GM20431 (cell line): ENCODE results near the gene EDARADD.
"Not testable (repeated sequence)": the region's sequence is repeated elsewhere in the genome, so short reads cannot be mapped to it uniquely, and the experiment has no call there.

Experiments
- in situ Hi-C: fragments of 300-500 bp; cut with MseI, MboI; formaldehyde crosslinking; loops from one replicate; pipeline ENCODE4 v1.15.0; 2020; ENCODE audit warnings: low sequenced_read_pairs; ENCODE audit not compliant: unreplicated experiment

Gene EDARADD

DNA sequence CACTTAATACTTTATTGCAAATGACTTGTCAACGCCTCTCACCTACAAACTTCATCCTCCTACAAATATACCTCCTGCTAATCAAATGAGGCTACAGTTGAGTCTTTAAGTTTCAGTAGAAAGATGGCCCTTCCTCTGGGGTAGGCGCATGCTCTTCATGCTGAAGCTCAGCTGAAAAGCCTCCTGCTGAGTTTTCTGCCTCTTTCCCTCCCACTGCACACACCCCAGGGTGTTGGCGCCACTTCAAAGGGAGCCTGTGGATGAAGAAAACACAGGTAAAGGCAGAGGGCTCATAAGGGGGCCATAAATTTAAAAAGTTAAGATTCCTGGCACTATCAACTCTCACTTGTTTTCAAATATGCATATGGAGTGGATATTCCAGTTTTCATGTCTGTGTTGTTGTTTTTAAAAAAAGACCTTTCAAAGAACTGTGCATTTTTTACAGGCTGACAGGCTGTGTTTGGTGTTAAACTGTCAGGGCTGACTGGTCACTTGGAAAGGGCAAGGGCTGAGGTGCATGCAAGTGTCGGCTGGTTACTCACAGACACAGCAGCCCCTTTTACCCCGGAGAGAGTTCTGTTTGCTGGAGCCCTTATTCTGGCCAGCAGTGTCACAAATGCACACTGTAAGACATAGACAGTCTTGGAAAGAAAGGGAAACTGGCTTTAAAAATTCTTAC is 86.8 kb downstream of the EDARADD start:
- in situ Hi-C loops: no loop called here

GRCh38 chr1:236484310-236484971 is 90.4 kb downstream of the EDARADD start:
- in situ Hi-C loops: no loop called here

DNA sequence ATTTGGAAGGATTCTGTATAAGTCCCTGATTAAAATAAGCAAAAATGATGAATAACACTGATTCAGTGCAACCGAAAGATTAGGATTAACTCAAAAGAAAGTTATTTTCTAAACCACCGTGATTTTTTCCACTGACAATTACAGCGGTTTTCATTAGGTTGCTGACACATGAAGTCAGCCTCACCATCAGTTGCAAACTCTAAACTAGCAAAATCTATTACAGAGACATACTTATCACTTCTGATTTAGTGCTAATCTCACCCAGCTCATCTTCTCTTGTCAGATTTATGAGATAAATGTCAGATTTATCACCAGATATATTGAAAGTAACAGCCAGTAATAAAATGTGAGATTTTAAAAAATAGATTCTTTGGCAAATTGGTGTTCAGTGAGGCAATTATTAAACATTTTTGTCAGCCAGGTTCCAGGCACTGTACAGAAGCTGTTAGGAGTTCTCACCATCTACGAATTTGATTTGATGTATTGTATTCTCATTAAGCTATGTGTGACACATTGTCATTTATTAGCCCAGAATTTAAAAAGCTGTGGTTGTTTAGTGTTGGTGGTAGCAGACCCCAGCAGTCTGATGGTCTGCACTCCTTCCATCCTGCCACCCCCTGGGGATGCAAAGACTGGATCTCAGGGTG is 92.4 kb downstream of the EDARADD start:
- in situ Hi-C loops: no loop called here

- in situ Hi-C loops: not testable (repeated sequence)
These were observed 95.1 kb downstream of the EDARADD start for GRCh38 chr1:236489161-236489560.

DNA sequence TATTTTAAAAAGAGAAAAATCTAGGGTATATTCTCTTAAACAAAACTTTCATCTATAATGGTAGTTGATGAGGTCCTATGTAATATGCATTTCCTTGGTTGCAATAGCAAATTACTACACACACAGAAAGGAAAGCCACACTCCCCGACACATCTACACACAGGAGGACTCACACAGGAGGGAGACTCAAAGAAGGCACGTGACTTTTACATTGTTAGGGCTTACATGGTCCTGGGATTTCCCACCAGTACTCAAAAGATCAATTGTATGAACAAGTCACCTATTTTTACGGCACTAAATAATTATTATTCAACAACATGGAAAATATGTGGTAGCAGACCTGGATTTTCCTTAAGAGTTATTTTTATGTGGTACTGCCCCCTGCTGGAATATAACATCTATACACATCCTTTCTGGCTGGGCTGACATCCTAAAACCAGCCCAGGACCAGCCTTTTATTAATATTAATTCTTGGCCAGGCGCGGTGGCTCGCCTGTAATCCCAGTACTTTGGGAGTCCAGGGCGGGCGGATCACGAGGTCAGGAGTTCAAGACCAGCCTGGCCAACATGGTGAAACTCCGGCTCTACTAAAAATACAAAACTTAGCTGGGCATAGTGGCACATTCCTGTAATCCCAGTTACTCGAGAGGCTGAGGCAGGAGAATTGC is 95.8 kb downstream of the EDARADD start:
- in situ Hi-C loops: loop anchor here (10.0 kb wide), 1 partner anchor 385 kb away; no protein-coding TSS in a partner anchor

- in situ Hi-C loops: loop anchor here (10.0 kb wide), 1 partner anchor 387 kb away; no protein-coding TSS in a partner anchor
These were observed 97.5 kb downstream of the EDARADD start for GRCh38 chr1:236491469-236492136.

GRCh38 chr1:236492378-236492777 is 98.3 kb downstream of the EDARADD start:
- in situ Hi-C loops: loop anchor here (10.0 kb wide), 1 partner anchor 388 kb away; no protein-coding TSS in a partner anchor

DNA sequence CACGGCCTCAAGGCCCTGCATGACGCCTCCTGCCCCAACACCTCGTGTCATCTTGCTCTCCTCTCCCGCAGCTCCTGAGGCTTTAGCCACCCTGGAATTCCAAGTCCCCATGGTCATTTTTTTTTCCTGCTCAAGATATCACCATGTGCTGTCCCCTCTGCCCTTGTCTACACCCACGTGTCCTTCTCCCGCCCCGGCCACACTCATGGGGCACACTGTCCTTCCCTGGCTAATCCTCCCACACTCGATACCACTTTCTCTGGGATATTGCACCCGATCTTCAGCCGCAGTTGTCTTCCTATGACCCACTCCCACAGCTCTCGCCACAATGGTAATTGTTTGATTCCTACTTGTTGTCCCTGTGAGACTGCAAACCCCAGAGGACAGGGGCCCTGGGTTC is 100.0 kb downstream of the EDARADD start:
- in situ Hi-C loops: loop anchor here (10.0 kb wide), 1 partner anchor 389 kb away; no protein-coding TSS in a partner anchor

- in situ Hi-C loops: loop anchor here (10.0 kb wide), 1 partner anchor 390 kb away; no protein-coding TSS in a partner anchor
These were observed 100.7 kb downstream of the EDARADD start for GRCh38 chr1:236494586-236495466.

DNA sequence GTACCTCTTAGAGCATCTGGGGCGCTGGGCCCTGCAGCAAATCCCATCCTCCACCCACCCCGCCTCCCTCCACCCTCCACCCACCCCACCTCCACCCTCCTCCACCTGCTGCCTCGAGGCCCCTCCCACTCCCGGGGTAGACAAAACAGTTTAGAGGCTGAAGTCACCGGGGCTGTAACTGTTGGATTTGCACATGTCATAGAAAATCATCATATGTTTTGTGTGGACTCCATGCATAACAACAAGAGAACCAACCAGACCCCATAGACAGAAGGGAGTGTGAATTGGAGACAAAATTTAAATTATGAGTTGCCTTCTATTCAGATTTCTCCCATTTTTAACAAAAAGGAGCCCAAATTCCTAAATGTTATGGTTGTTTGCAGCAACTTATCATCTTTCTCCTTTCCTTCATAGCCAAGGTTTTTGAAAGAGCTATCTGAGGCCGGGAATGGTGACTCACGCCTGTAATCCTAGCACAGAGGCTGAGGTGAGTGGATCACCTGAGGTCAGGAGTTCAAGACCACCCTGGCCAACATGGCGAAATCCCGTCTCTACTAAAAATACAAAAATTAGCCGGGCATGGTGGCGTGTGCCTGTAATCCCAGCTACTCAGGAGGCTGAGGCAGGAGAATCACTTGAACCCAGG is 101.5 kb downstream of the EDARADD start:
- in situ Hi-C loops: loop anchor here (10.0 kb wide), 1 partner anchor 391 kb away; no protein-coding TSS in a partner anchor

- in situ Hi-C loops: loop anchor here (10.0 kb wide), 1 partner anchor 393 kb away; no protein-coding TSS in a partner anchor
These were observed 103.8 kb downstream of the EDARADD start for GRCh38 chr1:236497908-236498307.

DNA sequence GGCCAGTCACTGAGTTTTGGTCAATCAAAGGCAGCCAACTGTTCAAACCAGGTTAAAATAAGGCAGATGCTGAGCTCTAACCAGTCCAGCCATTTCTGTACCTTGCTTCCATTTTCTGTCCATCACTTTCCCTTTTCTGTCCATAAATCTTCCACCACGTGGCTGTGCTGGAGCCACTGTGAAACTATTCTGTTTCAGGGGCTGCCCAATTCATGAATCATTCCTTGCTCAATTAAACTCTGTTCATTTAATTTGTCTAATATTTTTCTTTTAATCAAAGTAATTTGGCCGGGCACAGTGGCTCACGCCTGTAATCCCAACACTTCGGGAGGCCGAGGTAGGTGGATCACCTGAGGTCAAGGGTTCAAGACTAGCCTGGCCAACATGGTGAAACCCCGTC is 107.0 kb downstream of the EDARADD start:
- in situ Hi-C loops: no loop called here

DNA sequence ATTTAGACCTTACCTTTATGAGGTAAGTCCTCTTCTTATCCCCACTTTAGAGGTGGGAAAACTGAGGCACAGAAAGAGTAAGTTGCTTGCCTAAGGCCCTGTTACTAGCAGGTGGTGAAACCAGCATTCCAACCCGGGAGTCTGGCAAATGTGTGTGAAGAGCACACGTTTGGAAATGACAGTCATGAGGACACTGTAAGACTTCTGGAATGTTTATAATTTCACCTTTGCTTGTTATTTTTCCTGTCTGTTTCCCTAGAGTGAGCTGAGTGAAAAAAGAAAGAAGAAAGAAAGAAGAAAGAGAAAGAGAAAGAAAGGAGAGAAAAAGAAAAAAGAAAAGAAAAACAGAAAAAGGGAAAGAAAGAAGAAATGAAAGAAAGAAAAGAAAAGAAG is 108.5 kb downstream of the EDARADD start:
- in situ Hi-C loops: no loop called here

DNA sequence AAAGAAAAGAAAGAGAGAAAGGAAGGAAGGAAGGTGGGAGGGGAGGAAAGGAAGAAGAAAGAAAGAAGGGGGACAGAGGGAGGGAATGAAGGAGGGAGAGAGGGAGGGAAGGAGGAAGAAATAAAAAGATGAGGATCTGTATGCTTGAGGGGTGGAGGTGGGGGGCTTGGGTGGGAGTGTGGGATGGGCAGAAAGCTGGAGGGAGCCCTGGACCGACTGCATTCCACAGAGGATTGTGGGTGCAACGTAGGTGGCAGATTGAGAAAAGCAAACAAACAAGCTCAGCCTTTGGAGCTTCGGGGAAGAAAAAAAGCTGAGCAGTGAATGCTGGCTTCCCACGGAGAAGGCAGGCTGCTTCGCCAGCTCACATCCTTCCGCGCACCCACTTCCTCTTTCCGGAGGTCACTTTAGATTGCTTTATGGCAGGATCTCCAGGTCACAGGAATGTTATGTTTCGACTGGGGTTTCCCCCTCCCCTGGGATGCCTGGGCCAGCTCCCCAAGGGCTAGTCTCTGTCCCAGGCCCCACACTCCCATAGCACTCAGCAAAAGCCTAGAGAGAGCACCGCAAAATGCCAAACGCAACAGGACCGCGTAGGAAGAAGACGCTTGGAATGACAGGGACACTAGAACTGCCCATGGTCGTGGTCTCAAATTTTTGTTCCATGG is 109.0 kb downstream of the EDARADD start:
- in situ Hi-C loops: no loop called here

DNA sequence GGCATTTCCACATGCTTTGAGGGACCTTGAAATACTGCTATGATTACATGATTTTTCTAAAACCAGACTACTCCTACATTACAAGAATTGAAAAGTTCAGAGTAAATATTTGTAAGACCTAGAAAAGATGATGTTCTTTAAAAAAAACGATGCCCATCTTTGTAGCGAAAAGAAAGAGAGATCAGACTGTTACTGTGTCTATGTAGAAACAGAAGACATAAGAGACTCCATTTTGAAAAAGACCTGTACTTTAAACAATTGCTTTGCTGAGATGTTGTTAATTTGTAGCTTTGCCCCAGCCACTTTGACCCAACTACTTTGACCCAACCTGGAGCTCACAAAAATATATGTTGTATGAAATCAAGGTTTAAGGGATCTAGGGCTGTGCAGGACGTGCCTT is 110.3 kb downstream of the EDARADD start:
- in situ Hi-C loops: not testable (repeated sequence)

GRCh38 chr1:236507022-236507700 is 113.1 kb downstream of the EDARADD start:
- in situ Hi-C loops: no loop called here

DNA sequence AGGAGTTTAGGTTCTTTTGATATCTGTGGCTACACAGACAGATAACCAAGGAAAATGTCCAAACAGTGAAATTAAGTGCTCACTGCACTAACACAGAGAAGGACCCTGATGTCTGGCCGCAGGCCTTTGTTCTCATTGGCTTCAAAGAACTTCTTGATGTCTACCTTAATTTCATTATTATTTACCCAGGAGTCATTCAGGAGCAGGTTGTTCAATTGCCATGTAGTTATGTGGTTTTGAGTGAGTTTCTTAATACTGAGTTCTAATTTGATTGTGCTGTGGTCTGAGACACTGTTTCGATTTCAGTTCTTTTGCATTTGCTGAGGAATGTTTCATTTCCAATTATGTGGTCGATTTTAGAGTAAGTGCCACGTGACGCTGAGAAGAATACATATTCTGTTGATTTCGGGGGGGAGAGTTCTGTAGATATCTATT is 114.5 kb downstream of the EDARADD start:
- in situ Hi-C loops: no loop called here
